CD4-positive, alpha-beta T cell treated with Interleukin-12 subunit alpha and Interleukin-12 subunit beta, for 1 hour (primary cell): ENCODE results near the gene SRGAP3.
"Not testable (repeated sequence)": the region's sequence is repeated elsewhere in the genome, so short reads cannot be mapped to it uniquely, and the experiment has no call there.

ENCODE experiments used
- DNase-seq: peaks from one replicate; pipeline ENCODE4 v3.0.0-alpha.2; 2020

SRGAP3 gene

DNA sequence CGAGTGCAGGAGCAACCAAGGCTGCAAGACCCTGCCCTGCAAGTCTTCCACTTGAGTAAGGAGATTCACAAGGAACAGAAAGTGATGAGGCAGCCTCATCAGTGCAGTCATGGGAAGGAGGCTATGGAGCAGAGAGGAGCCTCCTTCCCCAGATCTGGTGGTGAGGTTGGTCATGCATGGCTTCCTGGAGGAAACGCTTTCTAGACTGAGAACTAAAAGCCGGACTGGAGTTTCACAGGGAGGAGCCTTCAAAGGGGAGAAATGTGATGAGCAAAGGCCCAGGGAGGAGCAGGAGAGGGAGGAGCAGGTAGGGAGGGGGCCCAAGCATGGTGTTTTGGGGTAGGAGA, 139.9 kb downstream of the SRGAP3 start:
- DNase-seq = no peak

DNA sequence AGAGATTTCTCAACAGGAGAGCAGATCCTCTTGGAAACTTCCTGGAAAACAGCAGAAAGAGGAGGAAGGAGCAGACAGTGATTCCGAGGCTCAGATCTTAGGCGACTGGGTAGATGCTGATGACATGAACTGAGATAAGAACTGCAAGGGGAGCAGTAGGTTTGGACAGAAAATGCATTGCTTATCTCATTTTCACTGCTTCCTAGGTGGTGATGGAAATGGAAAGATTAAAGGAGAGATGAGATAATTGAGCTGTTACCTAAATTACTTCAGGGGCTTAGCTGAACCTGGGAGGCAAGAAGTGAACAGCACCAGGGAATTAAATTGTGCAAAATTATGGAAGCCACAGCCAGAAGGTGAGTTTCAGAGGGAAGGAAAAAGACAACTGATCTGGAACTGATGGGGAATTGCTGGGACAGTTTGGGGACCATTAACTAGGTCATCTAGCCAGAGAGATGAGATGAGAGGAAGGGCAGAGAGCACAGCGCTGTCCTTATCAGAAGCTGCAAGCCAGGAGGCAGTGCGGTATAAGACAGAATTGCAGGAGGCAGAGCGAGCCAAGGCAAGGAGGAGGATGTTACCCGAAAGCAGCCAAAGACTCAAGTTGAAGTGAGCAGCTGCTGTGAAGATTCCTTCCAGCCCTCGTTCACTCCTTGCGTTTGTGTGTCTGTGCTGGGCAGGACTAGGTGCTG, 140.4 kb downstream of the SRGAP3 start:
- no peak for DNase-seq

DNA sequence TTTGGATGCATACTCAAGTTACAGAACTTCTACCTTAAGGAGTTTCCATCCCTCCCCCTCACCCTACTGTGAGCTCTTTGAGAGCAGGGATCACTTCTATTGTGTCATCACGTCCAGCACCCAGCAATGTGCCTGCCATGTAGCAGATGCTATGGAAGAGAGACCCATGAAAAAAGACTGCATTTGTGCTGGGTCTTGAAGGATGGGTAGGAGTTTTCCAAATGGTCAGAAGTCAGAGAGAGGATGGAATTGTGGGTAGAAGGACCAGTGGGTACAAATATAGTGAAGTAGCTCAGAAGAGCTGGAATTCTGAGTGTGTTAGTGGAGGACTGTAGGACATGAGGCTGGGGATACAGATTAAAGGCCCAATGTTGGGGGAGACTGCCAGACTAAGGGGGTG, 141.7 kb downstream of the SRGAP3 start:
- DNase-seq = no peak

DNA sequence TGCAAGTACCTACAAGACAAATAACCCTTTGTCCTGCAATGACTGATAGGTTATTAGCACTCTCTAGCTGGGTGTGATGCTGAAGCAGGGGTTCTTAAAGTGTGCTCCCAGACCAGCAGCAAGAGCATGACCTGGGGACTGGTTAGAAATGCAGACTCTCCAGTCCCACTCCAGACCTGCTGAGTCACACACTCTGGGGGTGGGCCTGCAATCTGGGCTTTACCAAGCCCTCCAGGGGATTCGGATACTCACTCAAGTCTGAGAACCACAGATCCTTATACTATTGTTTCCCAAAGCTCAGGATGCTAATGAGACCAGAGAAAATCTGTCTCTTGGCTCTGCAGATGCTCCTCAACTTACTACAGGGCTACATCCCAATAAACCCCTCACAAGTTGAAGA, 144.0 kb downstream of the SRGAP3 start:
- no peak for DNase-seq

DNA sequence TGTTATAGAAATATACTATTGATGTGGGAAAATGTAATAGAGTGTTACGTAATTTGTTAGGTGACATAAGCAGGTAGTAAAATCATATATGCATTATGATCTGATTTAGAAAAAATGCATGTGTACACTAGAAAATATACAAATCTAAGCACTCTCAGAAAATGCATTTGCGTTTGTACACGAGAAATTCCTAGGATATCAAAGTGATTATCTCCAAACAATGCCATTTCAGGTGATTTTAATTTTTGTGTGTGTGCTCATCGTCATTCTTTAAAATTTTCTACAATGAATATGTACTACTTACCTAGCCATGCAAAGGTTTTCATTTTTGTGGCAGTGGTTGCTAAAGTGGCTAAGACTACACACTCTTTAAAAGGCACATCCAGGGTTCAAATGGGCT, 145.3 kb downstream of the SRGAP3 start:
- DNase-seq = no peak

DNA sequence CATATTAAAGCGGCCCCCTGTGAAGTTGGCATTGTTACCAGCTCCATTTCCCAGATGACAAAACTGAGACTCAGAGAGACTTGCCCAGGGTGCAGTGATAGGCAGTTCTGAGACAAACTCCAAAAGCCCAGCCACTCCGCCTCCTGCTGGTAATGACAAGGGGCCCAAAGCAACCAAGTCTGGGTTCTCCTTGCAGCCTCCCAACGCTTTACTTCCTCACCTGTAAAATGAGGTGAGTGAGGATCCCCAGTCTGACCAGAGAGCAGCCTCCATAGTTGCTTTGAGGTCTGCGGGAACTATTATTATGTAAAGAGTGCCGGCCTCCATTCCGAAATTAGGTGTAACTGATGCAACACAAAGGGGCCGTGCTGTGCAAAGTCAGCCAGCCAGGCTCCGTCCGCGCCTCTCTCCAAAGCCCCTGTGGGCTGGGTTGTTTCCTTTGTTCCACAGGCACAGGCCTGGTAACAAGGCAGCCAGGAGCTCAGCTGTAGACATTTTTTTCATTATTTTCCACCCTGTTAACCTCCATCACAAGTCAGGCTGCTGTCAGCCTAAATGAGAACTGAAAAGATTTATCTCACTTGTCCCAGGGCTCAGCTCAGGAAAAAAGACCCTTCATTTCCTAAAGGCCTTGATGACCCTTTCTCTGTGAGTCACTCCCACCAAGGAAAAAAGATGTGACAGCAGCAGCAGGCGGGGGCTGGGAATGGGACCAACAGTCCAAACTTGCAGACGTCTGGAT, 147.0 kb downstream of the SRGAP3 start:
- DNase-seq = no peak

DNA sequence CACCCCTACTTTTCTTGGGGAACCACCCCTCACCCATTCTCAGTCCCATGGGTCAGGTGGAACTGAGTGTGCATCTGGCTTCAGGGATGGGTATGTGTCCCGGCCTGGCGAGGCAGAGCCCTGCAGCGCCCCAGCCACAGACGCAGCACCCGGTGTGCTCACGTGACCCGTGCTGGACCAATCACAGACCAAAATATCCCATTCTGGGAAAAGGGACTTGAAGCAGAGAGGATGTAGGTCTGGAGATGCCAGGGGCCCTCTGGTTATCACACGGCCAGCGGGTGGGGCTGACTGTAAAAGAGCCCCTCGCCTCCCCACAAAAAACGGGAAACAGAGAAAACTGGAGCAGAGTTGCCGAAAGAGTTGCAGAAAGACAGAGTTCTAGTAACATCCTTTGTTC, 148.2 kb downstream of the SRGAP3 start:
- no peak for DNase-seq

DNA sequence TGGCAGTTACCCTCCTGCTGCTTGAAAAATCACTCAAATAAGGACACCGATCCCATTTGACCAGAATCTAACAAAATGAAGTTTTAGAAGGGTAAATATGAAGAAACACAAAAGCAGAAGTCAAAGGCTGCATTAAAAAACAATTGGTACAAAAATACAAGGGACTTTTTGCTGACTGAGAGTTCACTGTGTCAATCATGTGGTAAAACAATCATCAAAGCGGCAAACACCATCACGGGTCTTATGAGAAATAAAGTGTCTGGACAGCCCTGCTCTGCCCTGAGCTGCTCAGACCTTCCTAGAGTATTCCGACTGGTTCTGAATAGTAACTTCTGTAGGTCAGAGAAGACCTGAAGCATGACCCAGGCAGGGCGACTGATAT, 148.9 kb downstream of the SRGAP3 start:
- no peak for DNase-seq

DNA sequence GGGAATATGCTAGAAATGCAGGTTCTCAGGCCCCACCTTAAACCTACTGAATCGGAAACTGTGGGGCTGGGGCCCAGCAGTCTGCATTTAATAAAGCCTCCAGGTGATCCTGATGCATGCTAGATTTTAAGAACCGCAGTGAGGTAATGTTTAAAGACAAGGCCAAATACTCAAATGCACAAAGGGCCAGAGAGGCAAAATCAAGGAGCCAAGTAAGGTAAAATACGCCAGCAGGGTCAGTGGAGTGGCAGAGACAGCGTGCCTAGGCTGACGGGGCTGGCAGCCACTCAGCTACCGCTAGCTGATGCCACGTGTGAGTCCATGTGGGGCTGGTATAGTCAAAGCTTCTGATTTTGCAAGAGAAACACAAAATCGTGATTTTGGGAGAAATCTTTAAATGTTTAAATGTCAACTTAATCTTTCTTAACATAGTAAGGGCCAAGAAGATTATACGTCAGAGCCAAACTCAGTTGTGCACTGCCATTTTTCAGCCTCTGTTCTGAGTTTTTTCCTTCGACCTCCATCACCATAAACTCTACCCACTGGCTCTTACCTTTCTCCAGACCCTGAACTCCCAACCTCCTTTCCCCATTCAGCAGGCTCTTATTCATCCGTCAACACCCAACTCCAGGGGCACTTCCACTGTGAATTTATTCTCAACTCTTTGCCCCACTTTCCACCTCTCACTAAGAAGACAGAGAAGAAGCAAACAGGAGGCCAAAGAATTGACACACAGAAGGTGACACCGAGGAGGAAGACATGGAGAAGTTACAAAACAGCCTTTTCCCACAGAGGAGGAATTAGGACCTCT, 149.5 kb downstream of the SRGAP3 start:
- no peak for DNase-seq

DNA sequence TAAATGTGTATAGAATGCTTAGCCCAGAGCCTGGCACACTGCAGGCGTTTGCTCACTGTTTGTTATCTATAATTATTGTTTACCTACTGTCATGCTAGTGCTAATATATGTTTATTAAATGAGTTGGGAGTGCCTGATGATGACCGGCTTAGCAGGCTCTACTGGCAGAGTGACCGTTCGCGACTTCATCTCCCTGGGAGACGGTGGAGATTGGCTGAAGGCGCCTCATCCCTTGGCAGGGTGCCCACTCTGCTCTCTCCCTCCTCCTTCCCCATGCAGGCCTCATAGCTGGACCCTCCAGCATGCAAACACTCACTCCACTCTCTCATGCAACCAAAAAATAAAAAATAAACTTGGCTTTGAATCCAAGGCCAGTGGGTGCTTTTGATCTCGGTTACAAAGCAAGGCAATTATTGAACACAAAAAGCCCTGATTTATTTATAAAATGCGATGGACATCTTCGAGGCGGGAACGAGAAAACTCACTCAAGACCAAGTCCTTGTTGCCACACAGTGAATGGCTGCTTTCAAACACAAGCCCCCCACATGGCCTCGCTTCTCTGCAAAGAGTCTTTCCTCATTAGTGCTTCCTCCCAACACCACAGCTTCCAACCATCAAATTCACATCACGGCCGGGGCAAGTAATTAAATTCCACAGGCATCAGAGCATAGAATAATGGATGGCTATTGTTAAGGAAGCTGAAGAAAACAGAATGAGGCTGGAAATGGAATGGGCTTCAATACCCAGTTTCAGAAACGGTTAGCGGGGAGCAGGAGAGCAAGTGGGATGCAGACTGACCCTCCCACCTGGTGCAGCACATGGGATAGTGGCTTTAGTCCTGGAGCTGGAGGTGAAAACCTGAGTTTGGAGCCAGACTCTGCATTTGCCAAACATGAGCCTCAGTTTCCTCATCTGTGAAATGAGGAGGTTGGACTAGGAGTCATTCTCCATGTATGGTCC, 150.4 kb downstream of the SRGAP3 start:
- DNase-seq = no peak

DNA sequence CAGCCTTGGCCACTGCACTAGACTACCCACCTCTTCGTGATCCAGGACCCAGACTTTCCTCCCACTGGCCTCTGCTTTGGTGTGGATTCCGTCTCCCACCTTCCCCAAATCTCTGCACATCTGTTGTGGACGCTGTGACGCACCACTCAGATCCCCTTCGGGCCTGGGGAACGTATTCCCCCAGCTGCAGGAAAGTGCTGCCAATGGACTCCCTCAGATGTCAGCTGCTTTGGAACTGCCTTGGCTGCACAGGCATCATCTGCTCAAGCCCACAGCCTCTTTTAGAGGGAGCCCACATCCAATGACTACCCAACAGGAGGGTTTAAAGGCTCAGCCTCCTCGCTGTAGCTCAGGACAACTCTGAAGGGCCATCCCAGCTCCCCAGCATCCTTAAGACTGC, 152.0 kb downstream of the SRGAP3 start:
- no peak for DNase-seq

DNA sequence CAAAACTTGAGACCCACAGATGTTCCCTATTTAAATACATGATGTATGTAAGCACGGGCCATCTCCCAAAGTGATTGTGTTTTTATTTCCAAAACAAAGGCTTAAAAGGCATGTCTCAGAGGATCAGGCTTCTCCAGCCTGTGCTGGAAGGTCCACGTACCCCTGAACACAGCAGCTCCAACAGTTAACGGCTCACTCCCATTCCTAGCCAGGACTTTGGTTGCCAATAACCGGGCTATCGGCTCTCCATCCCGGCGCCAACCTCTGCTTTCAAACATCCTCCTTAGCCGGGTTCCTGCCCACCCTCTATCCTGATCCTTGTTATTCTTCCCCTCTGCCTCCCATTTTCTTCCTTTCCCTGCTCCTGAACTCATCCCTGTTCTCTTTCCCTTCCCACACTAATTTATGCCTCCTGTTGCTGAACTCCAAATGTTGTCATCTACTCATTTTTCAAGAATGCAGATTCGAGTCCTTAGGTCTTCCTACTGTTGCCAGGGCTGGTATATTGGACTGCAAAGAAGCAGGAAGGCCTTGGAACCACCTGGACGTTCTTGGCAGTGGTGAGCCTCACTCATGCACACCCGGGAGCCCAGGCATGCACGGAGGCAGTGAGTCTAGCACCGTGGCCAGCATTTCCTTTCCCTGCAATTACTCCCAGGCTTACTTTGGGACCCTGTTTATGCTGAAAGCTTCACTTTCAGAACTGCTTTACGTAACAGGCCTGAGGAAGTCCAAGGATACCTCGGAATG, 157.8 kb downstream of the SRGAP3 start:
- no peak for DNase-seq

DNA sequence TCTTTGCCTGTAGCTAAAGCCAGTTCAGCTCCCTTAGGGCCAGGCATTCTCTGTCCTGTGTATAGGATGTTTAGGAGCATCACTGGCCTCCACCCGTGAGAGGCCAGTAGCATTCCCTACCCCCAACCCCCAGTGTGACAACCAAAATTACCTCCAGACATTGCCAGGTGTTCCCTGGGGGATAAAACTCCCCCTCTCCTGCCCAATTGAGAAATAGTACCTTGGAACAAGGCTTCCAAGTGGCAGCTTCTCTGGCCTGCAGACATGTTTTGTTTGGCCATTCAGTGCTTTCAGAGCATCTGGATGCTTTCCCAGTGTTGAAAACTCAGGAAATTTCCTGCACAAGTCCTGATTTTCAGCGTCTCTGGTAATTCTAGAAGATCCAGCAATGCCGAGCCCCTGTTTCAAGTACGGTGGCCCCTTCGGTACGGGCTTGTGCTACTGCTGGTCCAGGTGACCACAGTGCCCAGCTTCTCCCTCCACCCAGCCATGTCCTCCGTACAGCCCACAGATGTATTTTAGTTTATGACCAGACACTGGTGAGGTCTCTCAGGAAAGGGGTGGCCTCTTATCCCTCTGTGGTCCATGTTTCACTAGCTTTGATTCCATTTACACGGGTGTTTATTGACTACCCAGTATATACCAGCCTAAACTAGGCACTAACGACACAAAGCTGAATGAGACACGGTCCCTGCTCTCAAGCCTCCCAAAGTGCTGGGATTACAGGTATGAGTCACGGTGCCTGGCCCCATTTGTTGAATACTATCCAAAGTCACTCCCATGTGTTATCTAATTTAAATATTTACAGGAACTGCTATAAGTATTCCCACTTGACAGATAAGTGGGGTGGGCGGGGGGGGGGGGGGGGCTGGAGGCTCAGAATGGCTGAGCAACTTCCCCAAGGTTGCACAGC, 160.7 kb downstream of the SRGAP3 start:
- no peak for DNase-seq

DNA sequence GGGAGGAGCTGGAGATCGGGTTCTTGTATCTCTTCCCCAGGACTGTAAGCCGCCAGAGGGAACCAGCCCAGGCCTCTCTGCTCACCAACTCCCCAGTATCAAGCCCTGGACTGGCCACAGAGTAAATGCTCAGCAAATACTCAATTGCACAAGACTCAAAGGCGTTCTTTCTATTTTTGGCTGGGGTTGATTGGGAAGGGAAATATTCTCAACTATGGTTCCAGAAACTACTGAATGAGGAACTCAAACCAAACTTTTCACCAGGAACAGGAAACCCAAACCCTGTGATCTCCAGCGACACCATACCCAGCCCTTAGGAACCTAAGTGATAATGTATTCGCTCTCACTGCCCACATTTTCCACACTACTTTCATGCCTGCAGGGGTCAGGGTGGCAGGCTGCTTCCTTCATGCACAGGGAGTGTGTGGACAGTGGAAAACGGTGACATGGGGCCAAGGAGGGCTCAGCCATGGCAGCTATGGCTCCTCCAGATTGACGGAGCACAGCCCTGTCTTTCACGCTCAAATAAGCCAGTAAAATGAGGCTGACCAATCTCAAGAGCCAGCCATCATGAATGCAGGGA, 161.5 kb downstream of the SRGAP3 start:
- no peak for DNase-seq

DNA sequence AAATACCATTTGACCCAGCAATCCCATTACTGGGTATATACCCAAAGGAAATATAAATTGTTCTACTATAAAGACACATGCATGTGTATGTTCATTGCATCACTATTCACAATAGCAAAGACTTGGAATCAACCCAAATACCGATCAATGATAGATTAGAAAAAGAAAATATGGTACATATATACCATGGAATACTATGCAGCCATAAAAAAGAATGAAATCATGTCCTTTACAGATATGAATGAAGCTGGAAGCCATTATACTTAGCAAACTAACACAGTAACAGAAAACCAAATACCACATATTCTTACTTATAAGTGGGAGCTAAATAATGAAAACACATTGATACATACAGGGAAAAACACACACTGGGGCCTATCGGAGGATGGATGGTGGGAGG, 164.0 kb downstream of the SRGAP3 start:
- DNase-seq = not testable (repeated sequence)

DNA sequence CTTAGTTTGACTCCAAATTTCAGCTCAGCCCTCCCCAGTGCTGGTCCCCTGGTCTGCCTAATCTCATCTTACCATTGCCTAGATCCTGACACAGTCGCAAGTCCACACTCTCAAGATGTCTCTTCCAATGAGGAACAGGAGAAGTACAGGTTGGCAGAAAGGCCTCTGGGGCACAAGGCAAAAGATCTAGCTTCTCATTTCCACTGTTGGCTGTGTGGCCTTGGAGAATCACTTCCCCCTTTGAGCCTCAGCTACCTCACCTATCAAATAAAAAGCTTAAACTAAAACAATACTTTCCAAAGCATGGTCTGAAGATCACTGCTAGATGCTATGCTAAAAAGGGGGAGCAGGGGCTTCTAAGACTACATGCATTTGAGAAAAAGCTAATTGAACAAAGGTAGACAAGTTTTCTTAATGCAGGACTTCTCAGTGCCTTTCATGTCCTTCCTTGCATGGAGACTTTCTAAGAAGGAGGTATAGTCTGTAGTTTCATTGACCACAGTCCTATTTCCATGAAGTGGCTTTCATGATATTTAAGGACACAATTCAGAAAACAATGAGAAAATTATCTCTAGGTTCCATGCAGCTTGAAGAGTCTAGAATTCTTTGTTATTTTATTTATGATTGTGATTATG, 168.1 kb downstream of the SRGAP3 start:
- DNase-seq = no peak

DNA sequence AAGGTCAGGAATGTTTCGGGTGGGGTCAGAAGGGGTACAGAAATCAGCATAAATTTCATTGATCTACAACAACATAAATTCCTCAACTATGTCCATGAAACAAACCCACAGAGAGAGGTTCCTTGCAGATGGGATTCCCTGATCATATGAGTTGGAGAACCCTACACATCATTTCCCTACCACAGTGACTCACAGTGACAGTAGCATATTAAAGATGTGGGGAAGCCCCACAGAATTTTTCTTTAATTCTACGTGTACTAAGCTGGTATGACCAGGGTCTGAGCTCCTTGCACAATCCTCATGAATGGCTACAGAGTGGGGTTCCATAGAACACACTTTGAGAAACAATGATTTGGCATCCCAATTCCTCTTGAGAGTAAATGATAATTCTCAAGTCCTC, 169.3 kb downstream of the SRGAP3 start:
- no peak for DNase-seq

DNA sequence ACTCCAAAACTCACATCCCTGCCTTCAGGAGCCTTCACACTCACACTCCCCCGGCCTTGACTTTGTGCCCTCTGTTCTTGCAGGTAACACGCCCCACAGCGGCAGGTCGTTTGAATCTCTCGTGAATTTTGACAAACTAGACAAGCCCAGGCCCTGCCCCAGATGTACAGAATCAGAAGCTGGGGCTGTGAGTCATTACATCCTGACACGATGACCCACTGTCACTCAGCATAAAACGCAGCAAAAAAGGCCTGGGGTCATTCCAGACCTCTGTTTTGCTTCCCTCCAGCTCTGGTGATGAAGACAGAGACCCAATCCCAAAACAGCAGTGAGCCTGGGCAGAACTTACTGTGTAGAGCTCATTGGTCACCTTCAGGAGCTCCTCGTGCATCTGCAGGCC, 169.8 kb downstream of the SRGAP3 start:
- DNase-seq = no peak

DNA sequence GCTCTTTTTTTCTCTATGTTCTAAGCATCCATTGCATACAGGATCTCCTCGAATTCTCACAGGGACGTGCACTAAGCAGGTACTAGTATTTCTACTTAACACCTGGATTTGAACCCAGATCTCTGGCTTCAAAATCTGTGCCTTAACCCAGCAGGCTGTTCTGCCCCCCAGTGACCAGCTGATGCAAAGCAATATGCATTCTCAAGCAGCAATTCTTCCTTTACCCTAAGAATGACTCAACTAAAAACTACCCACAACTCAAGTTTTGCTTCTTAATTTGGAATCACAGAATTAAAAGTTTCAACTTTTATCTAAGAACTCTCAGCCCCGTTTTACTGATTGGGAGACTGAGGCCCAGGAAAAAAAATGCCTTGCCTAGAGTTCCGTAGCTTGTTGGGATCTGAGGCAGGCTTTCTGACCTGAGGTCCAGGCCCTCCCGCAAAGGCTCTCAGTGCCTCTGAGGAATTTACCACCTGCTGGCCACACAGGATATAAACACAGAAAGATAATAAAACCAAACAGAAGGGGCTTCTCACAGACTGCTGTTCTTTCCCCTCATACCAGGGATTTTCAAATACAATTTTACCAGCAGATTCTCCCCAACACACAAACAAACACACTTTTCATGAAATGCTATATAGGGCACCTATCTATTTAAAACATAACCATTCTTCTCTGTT, 170.7 kb downstream of the SRGAP3 start:
- no peak for DNase-seq

DNA sequence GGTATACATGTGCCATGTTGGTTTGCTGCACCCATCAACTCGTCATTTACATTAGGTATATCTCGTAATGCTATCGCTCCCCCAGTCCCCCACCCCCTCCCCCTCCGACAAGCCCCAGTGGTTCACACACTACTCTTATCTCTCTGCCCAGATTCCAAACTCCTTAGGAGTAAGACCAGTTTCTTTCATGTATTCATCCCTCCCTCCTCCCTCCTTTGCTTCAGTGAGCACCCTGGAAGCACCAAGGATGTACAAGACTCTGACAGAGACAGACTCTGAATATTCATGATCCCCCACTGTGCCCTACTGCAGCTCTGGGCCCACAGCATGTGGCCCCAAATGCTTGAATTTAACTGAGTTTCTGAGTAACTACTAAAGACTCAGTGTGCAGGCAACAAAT, 172.4 kb downstream of the SRGAP3 start:
- DNase-seq = no peak
